ENCODE results near the gene FCAMR.

The FCAMR gene

GRCh38 chr1:207009182-207009850 lies 39.1 kb upstream of the FCAMR start:
- Histone ChIP-seq H3K27ac (ENCODE audit: low read depth, low read length) (no peak overlapping the region), H3K36me3 (ENCODE audit: insufficient read depth, low read length) (no peaks in the 10 kb centered on the region), H3K9ac (ENCODE audit: low read depth, low read length) (no peak overlapping the region), H3K4me1 (ENCODE audit: insufficient read depth, low read length) (no peaks in the 10 kb centered on the region; the same call in 1 of the 2 replicates), H3K4me3 (ENCODE audit: low read length) (no peak overlapping the region), H3K9me3 (ENCODE audit: insufficient read depth, low read depth, low read length) (no peaks in the 10 kb centered on the region), H3K27me3 (ENCODE audit: insufficient read depth, low read length) (no peaks in the 10 kb centered on the region)
- WGBS: 94% methylated on average over 10 of the region's 10 CpGs

DNA sequence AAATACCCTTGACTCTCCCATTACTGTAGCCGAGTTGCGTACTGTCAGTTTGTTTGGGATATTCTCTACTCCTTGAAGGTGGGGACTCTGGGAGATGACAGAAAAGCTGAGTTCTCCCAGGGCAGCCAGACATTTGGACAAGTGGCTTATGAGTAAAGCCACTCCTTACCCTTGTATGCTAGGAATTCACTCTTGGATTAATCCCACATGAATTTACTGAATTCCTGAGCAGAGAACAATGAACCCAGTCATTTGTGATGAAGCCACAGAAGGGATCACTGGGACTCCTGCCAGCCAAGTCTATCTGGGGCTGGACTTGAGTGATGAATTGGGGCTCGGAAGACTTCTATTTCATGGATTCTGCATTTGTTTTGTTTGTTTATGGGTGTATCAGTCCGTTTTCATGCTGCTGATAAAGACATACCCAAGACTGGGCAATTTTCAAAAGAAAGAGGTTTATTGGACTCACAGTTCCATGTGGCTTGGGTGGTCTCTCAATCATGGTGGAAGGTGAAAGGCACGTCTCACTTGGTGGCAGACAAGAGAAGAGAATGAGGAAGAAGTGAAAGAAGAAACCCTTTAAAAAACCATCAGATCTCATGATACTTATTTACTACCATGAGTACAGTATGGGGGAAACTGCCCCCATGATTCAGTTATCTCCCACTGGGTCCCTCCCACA lies 37.2 kb upstream of the FCAMR start:
- no peaks in the 10 kb centered on the region for H3K27me3 ChIP-seq (ENCODE audit: insufficient read depth, low read length)
- H3K36me3 ChIP-seq (ENCODE audit: insufficient read depth, low read length): no peaks in the 10 kb centered on the region
- 90% methylated on average over 5 of the region's 5 CpGs for WGBS
- H3K27ac ChIP-seq (ENCODE audit: low read depth, low read length): no peak overlapping the region
- H3K4me3 ChIP-seq (ENCODE audit: low read length): no peak overlapping the region
- no peak overlapping the region for H3K9ac ChIP-seq (ENCODE audit: low read depth, low read length)
- H3K9me3 ChIP-seq (ENCODE audit: insufficient read depth, low read depth, low read length): no peaks in the 10 kb centered on the region
- H3K4me1 ChIP-seq (ENCODE audit: insufficient read depth, low read length): no peaks in the 10 kb centered on the region; the same call in 1 of the 2 replicates

DNA sequence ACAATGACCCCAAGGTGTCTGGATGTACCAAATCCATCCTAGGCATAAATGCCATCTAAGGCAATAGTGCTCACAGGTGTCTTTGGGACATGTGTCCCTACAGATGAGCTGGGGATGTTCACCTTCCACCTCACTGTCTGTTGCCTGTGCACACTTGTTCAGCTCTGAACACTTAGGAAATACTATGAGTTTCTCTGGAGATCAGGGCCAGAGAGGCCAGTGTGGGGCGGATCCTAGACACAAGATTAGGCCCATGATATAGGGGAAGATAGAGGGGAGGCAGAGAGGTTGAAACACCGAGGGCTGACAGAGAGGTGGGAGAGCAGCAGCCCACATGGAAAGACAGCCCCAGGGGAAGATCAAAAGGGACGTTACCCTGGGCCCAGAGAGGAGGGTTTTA lies 36.7 kb upstream of the FCAMR start:
- Histone ChIP-seq H3K9ac (ENCODE audit: low read depth, low read length) (no peak overlapping the region), H3K27me3 (ENCODE audit: insufficient read depth, low read length) (no peaks in the 10 kb centered on the region), H3K27ac (ENCODE audit: low read depth, low read length) (no peak overlapping the region), H3K36me3 (ENCODE audit: insufficient read depth, low read length) (no peaks in the 10 kb centered on the region), H3K4me1 (ENCODE audit: insufficient read depth, low read length) (no peaks in the 10 kb centered on the region; the same call in 1 of the 2 replicates), H3K4me3 (ENCODE audit: low read length) (no peak overlapping the region), H3K9me3 (ENCODE audit: insufficient read depth, low read depth, low read length) (no peaks in the 10 kb centered on the region)
- WGBS: 86% methylated on average over 3 of the region's 3 CpGs

DNA sequence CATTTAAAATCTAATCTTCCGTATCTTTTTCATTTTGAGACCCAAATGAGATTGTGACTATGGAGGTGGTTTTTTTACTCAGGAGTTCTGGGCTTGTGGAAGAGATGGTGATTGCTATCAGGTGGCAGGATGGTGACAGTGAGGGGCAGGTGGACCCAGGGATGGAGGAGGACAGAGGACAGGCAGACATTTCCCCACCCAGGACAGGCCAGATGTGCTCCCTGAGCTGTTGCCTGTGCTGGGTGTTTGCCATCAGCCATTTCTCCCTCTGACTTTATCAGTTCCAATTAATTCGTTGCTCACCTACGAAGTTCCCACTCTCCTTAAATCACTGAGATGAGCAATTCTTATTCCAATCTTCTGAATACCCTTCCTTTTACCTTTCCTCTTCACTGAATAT lies 35.8 kb upstream of the FCAMR start:
- 91% methylated on average over 3 of the region's 3 CpGs for WGBS

DNA sequence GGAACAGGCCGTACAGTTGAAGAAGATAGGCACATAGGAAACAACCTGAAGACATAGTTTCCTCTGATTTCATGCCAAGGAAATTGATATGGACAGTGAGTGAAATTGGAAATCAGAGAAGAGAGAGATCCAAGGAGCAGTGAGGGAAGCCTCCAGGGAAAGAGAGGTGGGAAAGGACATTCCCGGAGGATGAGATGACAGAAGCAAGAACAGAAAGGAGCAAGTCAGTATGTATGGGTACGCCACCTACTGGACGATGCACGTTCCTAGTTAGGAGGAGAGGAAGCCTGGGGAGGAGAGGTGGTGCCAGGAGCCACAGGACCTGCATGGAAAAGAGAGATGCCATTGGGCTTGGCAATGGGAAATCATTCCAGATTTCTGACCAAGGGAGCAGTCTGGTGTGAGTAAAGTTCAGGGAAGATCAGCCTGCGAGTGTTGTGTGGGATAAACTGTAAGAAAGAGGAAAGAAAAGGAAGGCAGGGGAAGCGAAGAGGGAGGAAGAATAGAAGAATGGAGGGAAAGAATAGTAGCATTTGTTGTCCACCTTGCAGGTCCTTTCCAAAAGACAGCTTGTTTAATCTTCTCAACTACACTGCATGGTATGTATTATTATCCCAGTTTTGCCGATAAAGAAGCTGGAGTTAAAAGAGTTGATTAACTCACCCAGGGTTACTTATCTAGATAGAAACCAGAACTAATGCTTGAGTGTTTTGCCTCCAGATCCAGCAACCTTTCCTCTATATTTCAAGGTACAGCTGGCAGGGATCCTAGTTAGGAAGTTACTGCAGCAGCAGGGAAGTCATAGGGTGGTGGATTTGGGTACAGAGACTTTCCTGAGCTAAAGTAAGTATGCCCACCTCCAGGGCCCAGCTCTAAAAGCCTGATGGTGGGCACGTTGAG lies 34.9 kb upstream of the FCAMR start:
- 45% methylated on average over 8 of the region's 9 CpGs for WGBS
- Histone ChIP-seq H3K9ac (ENCODE audit: low read depth, low read length) (no peak overlapping the region), H3K27ac (ENCODE audit: low read depth, low read length) (no peak overlapping the region)

More for the DNA sequence above, 35.8 kb upstream of the FCAMR start:
- H3K27ac ChIP-seq (ENCODE audit: low read depth, low read length): no peak overlapping the region
- H3K4me3 ChIP-seq (ENCODE audit: low read length): no peak overlapping the region
- H3K4me1 ChIP-seq (ENCODE audit: insufficient read depth, low read length): no peaks in the 10 kb centered on the region; the same call in 1 of the 2 replicates
- H3K9me3 ChIP-seq (ENCODE audit: insufficient read depth, low read depth, low read length): no peaks in the 10 kb centered on the region
- H3K36me3 ChIP-seq (ENCODE audit: insufficient read depth, low read length): no peaks in the 10 kb centered on the region
- no peaks in the 10 kb centered on the region for H3K27me3 ChIP-seq (ENCODE audit: insufficient read depth, low read length)
- no peak overlapping the region for H3K9ac ChIP-seq (ENCODE audit: low read depth, low read length)

GRCh38 chr1:207003210-207003609 lies 33.0 kb upstream of the FCAMR start:
- H3K27me3 ChIP-seq (ENCODE audit: insufficient read depth, low read length): no peaks in the 10 kb centered on the region
- H3K4me3 ChIP-seq (ENCODE audit: low read length): no peak overlapping the region
- WGBS: 63% methylated on average over 4 of the region's 4 CpGs
- no peaks in the 10 kb centered on the region for H3K9me3 ChIP-seq (ENCODE audit: insufficient read depth, low read depth, low read length)
- no peak overlapping the region for H3K27ac ChIP-seq (ENCODE audit: low read depth, low read length)
- no peaks in the 10 kb centered on the region; the same call in 1 of the 2 replicates for H3K4me1 ChIP-seq (ENCODE audit: insufficient read depth, low read length)
- no peak overlapping the region for H3K9ac ChIP-seq (ENCODE audit: low read depth, low read length)
- no peaks in the 10 kb centered on the region for H3K36me3 ChIP-seq (ENCODE audit: insufficient read depth, low read length)

More for the DNA sequence above, 34.9 kb upstream of the FCAMR start:
- no peaks in the 10 kb centered on the region for H3K36me3 ChIP-seq (ENCODE audit: insufficient read depth, low read length)
- no peaks in the 10 kb centered on the region; the same call in 1 of the 2 replicates for H3K4me1 ChIP-seq (ENCODE audit: insufficient read depth, low read length)
- no peak overlapping the region for H3K4me3 ChIP-seq (ENCODE audit: low read length)
- no peaks in the 10 kb centered on the region for H3K9me3 ChIP-seq (ENCODE audit: insufficient read depth, low read depth, low read length)
- no peaks in the 10 kb centered on the region for H3K27me3 ChIP-seq (ENCODE audit: insufficient read depth, low read length)

GRCh38 chr1:207002724-207003146 lies 32.5 kb upstream of the FCAMR start:
- Histone ChIP-seq H3K4me1 (ENCODE audit: insufficient read depth, low read length) (no peaks in the 10 kb centered on the region; the same call in 1 of the 2 replicates), H3K36me3 (ENCODE audit: insufficient read depth, low read length) (no peaks in the 10 kb centered on the region), H3K27ac (ENCODE audit: low read depth, low read length) (no peak overlapping the region), H3K9me3 (ENCODE audit: insufficient read depth, low read depth, low read length) (no peaks in the 10 kb centered on the region), H3K9ac (ENCODE audit: low read depth, low read length) (no peak overlapping the region), H3K4me3 (ENCODE audit: low read length) (no peak overlapping the region), H3K27me3 (ENCODE audit: insufficient read depth, low read length) (no peaks in the 10 kb centered on the region)
- 86% methylated on average over 1 of the region's 1 CpG for WGBS

DNA sequence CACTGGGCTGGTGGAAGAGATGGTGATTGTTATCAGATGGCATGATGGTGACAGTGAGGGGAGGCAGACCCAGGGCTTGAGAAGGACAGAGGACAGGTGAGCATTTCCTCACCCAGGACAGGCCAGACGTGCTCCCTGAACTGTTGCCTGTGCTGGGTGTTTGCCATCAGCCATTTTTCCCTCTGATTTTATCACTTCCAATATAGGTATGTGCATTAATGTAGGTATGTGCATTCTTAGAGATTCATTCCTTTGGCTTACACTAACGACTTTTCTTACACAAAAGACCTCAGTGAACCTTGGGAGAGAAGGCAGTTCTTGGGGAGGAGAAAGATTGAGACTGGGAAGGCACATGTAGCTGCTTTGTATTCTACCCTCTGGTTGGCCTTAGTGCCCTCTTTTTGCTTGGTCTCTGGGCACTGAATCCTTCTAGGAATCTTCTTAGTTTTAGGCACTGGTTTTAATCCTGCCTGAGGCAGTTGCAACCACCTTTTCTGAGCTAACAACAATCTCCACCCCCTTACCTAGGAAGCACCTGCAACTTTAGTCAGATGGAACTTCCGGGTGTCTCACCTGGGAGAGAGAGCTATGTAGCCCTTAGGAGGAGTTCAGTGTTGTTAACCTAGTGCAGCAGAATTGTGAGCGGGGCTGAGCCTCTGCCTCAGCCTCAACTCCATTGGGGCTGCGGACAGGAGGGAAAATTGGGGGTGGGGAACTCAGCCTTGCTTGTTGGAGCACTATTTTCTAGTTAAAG lies 31.4 kb upstream of the FCAMR start:
- Histone ChIP-seq H3K4me3 (ENCODE audit: low read length) (no peak overlapping the region), H3K27ac (ENCODE audit: low read depth, low read length) (no peak overlapping the region)
- WGBS: 95% methylated on average over 5 of the region's 5 CpGs

GRCh38 chr1:207000651-207001291 lies 30.5 kb upstream of the FCAMR start:
- H3K9ac ChIP-seq (ENCODE audit: low read depth, low read length): no peak overlapping the region
- no peak overlapping the region for H3K4me3 ChIP-seq (ENCODE audit: low read length)
- H3K36me3 ChIP-seq (ENCODE audit: insufficient read depth, low read length): no peaks in the 10 kb centered on the region
- no peak overlapping the region for H3K27ac ChIP-seq (ENCODE audit: low read depth, low read length)
- 96% methylated on average over 4 of the region's 5 CpGs for WGBS
- no peaks in the 10 kb centered on the region for H3K27me3 ChIP-seq (ENCODE audit: insufficient read depth, low read length)
- no peaks in the 10 kb centered on the region for H3K4me1 ChIP-seq (ENCODE audit: insufficient read depth, low read length)
- no peaks in the 10 kb centered on the region for H3K9me3 ChIP-seq (ENCODE audit: insufficient read depth, low read depth, low read length)

More for the DNA sequence above, 31.4 kb upstream of the FCAMR start:
- no peak overlapping the region for H3K9ac ChIP-seq (ENCODE audit: low read depth, low read length)
- no peaks in the 10 kb centered on the region for H3K4me1 ChIP-seq (ENCODE audit: insufficient read depth, low read length)
- no peaks in the 10 kb centered on the region for H3K36me3 ChIP-seq (ENCODE audit: insufficient read depth, low read length)
- no peaks in the 10 kb centered on the region for H3K9me3 ChIP-seq (ENCODE audit: insufficient read depth, low read depth, low read length)
- no peaks in the 10 kb centered on the region for H3K27me3 ChIP-seq (ENCODE audit: insufficient read depth, low read length)

GRCh38 chr1:206998816-206999215 lies 28.6 kb upstream of the FCAMR start:
- Histone ChIP-seq H3K27me3 (ENCODE audit: insufficient read depth, low read length) (no peaks in the 10 kb centered on the region), H3K9me3 (ENCODE audit: insufficient read depth, low read depth, low read length) (no peaks in the 10 kb centered on the region), H3K4me1 (ENCODE audit: insufficient read depth, low read length) (no peaks in the 10 kb centered on the region), H3K36me3 (ENCODE audit: insufficient read depth, low read length) (no peaks in the 10 kb centered on the region), H3K4me3 (ENCODE audit: low read length) (no peak overlapping the region), H3K27ac (ENCODE audit: low read depth, low read length) (no peak overlapping the region), H3K9ac (ENCODE audit: low read depth, low read length) (no peak overlapping the region)
- WGBS: no CpG with 5 or more reads among the region's 2 CpGs

Data from HUES64 (cell line).